ENCODE measurements around the gene AKT1.
"Not testable (repeated sequence)": the region's sequence is repeated elsewhere in the genome, so short reads cannot be mapped to it uniquely, and the experiment has no call there.

AKT1 gene

DNA sequence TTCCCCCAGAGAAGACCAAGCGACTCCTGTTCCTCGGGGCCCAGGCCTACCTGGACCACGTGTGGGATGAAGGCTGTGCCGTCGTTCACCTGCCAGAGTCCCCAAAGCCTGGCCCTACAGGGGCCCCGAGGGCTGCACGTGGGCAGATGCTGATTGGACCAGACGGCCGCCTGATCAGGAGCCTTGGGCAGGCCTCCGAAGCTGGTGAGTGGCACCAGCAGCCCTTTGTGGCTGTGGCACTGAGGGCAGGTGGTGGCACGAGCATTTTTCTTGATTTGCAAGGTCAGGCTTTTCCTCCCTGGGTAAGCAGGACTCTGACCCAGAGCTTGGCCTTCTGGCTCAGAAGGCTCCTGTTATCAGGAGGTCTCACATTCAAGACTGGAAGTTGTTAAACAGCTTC is 39.9 kb downstream of the AKT1 start:
- in situ Hi-C loops (cut with MboI; ENCODE audit: low sequenced_read_pairs, unreplicated experiment): no loop called here
- no peak for DNase-seq (ENCODE audit: low spot score)
- TF ChIP-seq, protein P1, sequence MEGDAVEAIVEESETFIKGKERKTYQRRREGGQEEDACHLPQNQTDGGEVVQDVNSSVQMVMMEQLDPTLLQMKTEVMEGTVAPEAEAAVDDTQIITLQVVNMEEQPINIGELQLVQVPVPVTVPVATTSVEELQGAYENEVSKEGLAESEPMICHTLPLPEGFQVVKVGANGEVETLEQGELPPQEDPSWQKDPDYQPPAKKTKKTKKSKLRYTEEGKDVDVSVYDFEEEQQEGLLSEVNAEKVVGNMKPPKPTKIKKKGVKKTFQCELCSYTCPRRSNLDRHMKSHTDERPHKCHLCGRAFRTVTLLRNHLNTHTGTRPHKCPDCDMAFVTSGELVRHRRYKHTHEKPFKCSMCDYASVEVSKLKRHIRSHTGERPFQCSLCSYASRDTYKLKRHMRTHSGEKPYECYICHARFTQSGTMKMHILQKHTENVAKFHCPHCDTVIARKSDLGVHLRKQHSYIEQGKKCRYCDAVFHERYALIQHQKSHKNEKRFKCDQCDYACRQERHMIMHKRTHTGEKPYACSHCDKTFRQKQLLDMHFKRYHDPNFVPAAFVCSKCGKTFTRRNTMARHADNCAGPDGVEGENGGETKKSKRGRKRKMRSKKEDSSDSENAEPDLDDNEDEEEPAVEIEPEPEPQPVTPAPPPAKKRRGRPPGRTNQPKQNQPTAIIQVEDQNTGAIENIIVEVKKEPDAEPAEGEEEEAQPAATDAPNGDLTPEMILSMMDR (IDR thresholded peaks at IDR 0.05; ENCODE audit: borderline replicate concordance, control extremely low read depth, extremely low read depth, insufficient read depth, missing control alignments): no peak

DNA sequence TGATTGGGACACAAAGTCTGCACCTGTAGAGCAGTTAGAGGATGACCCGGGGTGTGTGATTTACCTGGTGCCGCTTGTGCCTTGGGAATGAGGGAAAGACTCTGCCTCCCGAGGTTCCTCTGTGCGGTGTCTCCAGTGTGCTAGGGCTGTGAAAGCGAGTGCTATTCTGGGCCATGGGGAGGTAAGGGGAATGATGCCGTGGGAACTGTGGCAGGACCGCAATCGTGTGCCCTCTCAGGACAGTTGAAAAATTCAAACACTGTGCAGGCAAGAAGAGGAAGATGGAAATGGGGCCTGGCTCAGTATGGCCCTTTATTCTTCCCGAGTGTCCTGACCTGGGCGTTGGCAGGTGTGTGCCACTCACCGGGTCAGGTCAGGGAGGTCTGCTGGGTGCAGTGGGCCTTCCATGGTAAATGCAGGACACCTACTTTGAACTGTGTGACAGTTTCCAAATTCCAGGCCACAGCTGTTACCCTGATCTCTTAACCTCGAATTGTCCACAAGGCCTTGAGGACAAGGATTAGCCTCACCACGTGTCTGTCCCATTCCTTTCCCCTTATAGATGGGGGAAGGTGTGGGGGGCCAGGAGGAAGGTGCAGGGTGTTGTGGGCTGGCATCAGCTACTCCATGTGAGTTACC is 41.2 kb downstream of the AKT1 start:
- DNase-seq (ENCODE audit: low spot score): no peak
- in situ Hi-C loops (cut with MboI; ENCODE audit: low sequenced_read_pairs, unreplicated experiment): no loop called here
- TF ChIP-seq, protein P1 (IDR thresholded peaks at IDR 0.05; ENCODE audit: borderline replicate concordance, control extremely low read depth, extremely low read depth, insufficient read depth, missing control alignments): no peak

DNA sequence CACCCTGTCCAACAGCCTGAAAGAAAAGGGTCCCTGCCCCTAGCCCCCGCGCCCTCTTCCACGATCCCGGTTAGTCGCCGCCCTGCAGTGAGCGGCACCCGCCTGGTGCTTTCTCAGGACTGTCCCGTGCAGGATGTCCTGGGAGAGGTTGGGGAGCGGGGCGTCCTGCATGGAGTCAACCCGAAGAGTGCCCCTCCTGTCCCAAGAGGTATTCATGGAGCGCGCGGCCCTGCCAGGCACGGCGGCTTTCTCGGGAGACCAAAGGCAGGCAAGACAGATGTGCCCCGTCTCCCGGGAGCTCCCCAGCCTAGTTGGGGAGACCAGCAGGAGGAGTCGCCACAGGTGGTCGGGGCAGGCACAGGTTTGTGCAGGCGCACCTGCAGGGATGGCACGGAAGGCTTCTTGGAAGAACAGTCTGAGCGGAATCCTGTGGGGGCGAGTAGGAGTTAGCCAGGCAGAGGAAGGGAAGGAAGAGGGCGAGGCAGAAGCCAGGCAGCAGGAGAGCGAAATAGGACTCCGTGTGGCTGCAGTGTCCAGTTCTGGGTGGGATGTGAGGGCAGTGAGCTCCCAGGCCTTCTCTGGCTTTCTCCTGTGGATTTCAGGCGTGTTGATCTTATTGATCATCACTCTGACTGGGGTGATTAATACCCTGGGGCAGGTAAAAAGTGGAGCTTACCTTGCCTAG is 41.9 kb downstream of the AKT1 start:
- no peak for DNase-seq (ENCODE audit: low spot score)
- TF ChIP-seq, protein P1 (IDR thresholded peaks at IDR 0.05; ENCODE audit: borderline replicate concordance, control extremely low read depth, extremely low read depth, insufficient read depth, missing control alignments): no peak
- in situ Hi-C loops (cut with MboI; ENCODE audit: low sequenced_read_pairs, unreplicated experiment): no loop called here

DNA sequence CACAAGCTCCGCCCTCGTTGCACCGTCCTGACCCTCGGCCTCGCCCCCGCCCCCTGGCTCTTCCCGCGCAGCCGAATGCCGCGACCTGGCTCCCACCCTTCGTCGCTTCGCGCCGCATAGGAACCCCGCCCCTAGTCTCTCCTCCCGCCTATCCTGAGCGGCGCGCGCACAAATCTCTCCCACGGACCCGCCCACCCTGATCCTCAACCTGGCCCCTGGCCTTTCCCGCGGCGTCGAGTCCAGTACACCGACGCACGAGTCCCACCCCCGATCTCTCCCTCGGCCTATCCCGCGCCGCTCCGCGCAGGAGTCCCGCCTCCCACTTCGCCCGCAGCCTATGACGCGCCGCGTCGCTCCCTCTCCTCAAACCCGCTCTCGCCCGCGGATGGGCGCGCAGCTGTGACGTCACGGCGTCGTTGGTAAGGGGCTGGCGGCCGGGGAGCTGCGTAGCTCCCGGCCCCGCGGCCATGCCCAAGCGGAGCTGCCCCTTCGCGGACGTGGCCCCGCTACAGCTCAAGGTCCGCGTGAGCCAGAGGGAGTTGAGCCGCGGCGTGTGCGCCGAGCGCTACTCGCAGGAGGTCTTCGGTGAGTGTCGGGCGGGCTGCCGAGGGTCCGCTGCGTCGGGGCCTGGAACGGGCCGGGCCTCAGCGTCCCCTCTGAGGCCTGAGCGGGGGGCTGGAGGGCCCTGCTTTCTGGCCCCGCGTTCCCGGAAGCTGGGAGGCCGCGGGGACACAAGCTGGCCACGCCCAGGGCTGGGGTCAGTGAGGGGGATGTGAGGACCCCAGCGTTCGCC is 42.6 kb downstream of the AKT1 start, which contains the start of gene SIVA1:
SIVA1 (plus strand) TSS at position 413 of the 793 bp plus-strand sequence; CDS start at position 468, 55 bp downstream.
- DNase-seq (ENCODE audit: low spot score): peak; percentile 100
- TF ChIP-seq, protein P1 (IDR thresholded peaks at IDR 0.05; ENCODE audit: borderline replicate concordance, control extremely low read depth, extremely low read depth, insufficient read depth, missing control alignments): peak; percentile 7
- in situ Hi-C loops (cut with MboI; ENCODE audit: low sequenced_read_pairs, unreplicated experiment): no loop called here

DNA sequence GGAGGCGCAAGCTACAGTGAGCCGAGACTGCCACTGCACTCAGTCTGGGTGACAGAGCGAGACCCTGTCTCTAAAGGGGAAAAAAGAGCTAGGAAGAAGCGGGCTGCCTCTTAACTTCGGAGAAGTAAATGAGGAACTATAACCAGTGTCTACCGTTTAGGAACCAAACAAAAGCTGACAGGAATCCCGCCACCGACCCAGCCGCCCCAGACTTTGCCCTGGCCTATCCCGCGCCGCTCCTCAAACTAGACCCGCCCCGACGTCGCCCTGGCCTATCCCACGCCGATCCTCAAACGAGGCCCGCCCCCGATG is 43.2 kb downstream of the AKT1 start:
- in situ Hi-C loops (cut with MboI; ENCODE audit: low sequenced_read_pairs, unreplicated experiment): no loop called here
- no peak for DNase-seq (ENCODE audit: low spot score)
- TF ChIP-seq, protein P1 (IDR thresholded peaks at IDR 0.05; ENCODE audit: borderline replicate concordance, control extremely low read depth, extremely low read depth, insufficient read depth, missing control alignments): no peak

DNA sequence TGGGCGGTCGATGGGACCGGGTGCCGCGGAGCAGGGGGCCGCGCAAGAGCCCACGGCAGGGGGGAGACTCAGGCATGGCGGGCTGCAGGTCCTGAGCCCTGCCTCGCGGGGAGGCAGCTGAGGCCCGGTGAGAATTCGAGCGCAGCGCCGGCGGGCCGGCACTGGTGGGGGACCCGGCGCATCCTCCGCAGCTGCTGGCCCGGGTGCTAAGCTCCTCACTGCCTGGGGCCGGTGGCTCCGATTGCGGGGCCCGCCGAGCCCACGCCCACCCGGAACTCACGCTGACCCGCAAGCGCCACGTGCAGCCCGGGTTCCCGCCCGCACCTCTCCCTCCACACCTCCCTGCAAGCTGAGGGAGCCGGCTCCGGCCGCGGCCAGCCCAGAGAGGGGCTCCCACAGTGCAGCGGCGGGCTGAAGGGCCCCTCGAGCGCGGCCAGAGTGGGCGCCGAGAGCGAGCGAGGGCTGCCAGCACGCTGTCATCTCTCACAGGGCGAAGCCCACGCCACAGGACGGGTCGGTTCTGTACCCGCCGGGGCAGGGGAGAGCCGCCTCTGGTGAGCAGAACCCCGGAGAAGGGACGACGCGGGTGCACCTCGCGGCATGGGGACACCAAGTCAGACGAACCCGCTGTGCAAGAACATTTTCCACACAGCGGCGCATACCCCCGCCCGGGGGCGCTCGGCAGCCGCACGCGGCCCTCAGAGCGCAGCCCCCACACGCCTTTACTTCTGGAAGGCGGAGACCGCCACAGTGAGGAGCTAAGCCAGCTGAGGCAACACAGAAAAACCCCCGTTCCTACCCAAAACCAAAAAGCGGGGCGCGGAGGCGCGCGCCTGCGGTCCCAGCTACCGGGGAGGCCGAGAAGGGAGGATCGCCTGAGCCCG is 43.8 kb downstream of the AKT1 start:
- DNase-seq (ENCODE audit: low spot score): no peak
- in situ Hi-C loops (cut with MboI; ENCODE audit: low sequenced_read_pairs, unreplicated experiment): no loop called here
- TF ChIP-seq, protein P1 (IDR thresholded peaks at IDR 0.05; ENCODE audit: borderline replicate concordance, control extremely low read depth, extremely low read depth, insufficient read depth, missing control alignments): no peak

DNA sequence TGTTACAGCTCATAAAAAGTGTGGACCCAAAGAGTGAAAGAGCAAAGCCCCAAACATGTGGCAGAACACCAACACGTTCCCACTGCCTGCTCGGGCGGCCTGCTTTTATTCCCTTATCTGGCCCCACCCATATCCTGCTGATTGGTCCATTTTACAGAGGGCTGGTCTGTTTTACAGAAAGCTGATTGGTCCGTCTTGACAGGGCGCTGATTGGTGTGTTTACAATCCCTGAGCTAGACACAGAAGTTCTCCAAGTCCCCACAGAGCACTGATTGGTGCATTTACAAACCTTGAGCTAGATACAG is 44.8 kb downstream of the AKT1 start:
- DNase-seq (ENCODE audit: low spot score); in situ Hi-C loops (cut with MboI; ENCODE audit: low sequenced_read_pairs, unreplicated experiment): not testable (repeated sequence)
